GM21515 (cell line): ENCODE data around the gene CFAP251.
A peak's percentile ranks its signal among the peaks of the same experiment; 100 is the strongest.
"Not testable (repeated sequence)": the region's sequence is repeated elsewhere in the genome, so short reads cannot be mapped to it uniquely, and the experiment has no call there.

Source experiments
- ATAC-seq: cut with Tn5 transposase; IDR thresholded peaks from one replicate; pipeline ENCODE4 v1.9.1; 2021; ENCODE audit not compliant: unreplicated experiment

Gene CFAP251

GRCh38 chr12:121917950-121918678, at the start of gene CFAP251:
TSS of gene CFAP251 (plus strand) at chr12:121918592. CDS start at chr12:121921306, 2,714 bp downstream.
- peak; percentile 87 for ATAC-seq

- ATAC-seq: not testable (repeated sequence)
These were observed 49.2 kb upstream of the CFAP251 start for GRCh38 chr12:121869229-121869628.

GRCh38 chr12:121871467-121871866, 46.9 kb upstream of the CFAP251 start:
- no peak for ATAC-seq

- ATAC-seq: no peak
These were observed 45.7 kb upstream of the CFAP251 start for GRCh38 chr12:121872546-121873215.

- ATAC-seq: no peak
These were observed 45.2 kb upstream of the CFAP251 start for GRCh38 chr12:121873216-121873569.

GRCh38 chr12:121874071-121874470, 44.3 kb upstream of the CFAP251 start:
- no peak for ATAC-seq

- no peak for ATAC-seq
These were observed 42.8 kb upstream of the CFAP251 start for GRCh38 chr12:121875582-121875981.

- not testable (repeated sequence) for ATAC-seq
These were observed 42.3 kb upstream of the CFAP251 start for GRCh38 chr12:121876080-121876447.

- no peak for ATAC-seq
These were observed 35.1 kb upstream of the CFAP251 start for GRCh38 chr12:121883315-121883660.

GRCh38 chr12:121885129-121885528, 33.3 kb upstream of the CFAP251 start:
- not testable (repeated sequence) for ATAC-seq

GRCh38 chr12:121888083-121888477, 30.3 kb upstream of the CFAP251 start:
- no peak for ATAC-seq

GRCh38 chr12:121888478-121889273, 29.7 kb upstream of the CFAP251 start, which contains the start of gene PSMD9:
TSS of gene PSMD9 (plus strand) at chr12:121888790. CDS start at chr12:121888857, 67 bp downstream.
- ATAC-seq: peak; percentile 87

- ATAC-seq: no peak
These were observed 29.1 kb upstream of the CFAP251 start for GRCh38 chr12:121889274-121889624.

- ATAC-seq: not testable (repeated sequence)
These were observed 28.7 kb upstream of the CFAP251 start for GRCh38 chr12:121889661-121890060.

- no peak for ATAC-seq
These were observed 25.5 kb upstream of the CFAP251 start for GRCh38 chr12:121892673-121893561.

GRCh38 chr12:121893961-121894460, 24.4 kb upstream of the CFAP251 start:
- ATAC-seq: no peak

- ATAC-seq: no peak
These were observed 23.8 kb upstream of the CFAP251 start for GRCh38 chr12:121894633-121895032.

GRCh38 chr12:121898287-121898686, 20.1 kb upstream of the CFAP251 start:
- no peak for ATAC-seq

GRCh38 chr12:121899590-121899989, 18.8 kb upstream of the CFAP251 start:
- no peak for ATAC-seq

- no peak for ATAC-seq
These were observed 15.2 kb upstream of the CFAP251 start for GRCh38 chr12:121903202-121903601.

- ATAC-seq: no peak
These were observed 12.6 kb upstream of the CFAP251 start for GRCh38 chr12:121905746-121906145.
